A549 (cell line): ENCODE results near the gene TMEM108.

Experiments used
- ESRRA ChIP-seq: fragments of 150-350 bp; IDR thresholded peaks from 2 replicates; pipeline ENCODE4 v1.6.1; 2014; ENCODE audit warnings: mild to moderate bottlenecking, low read length, borderline replicate concordance
- FOXS1 ChIP-seq: fragments of 250-450 bp; sonication (Bioruptor Pico); IDR thresholded peaks from 2 replicates; pipeline ENCODE4 v1.5.0; 2020; ENCODE audit warnings: mild to moderate bottlenecking, moderate library complexity
- HOXB5 ChIP-seq: fragments of 250-450 bp; sonication (Bioruptor Pico); IDR thresholded peaks from 2 replicates; pipeline ENCODE4 v1.5.0; 2020; ENCODE audit warnings: mild to moderate bottlenecking, moderate library complexity
- POLR2A ChIP-seq: IDR thresholded peaks from 2 replicates; pipeline ENCODE4 v1.6.1; 2012; ENCODE audit warnings: mild to moderate bottlenecking, low read length
- RFX5 ChIP-seq: fragments of 450-650 bp; IDR thresholded peaks from 2 replicates; pipeline ENCODE4 v1.7.1; 2014; ENCODE audit warnings: antibody characterized with exemption, mild to moderate bottlenecking, moderate library complexity
- TP53 ChIP-seq: fragments of 250-450 bp; sonication (Bioruptor Pico); IDR thresholded peaks from 2 replicates; pipeline ENCODE4 v1.5.0; 2021; ENCODE audit warnings: mild to moderate bottlenecking, moderate library complexity
- ZFP36 ChIP-seq: fragments of 450-650 bp; IDR thresholded peaks from 2 replicates; pipeline ENCODE4 v1.6.1; 2014; ENCODE audit warnings: borderline replicate concordance; ENCODE audit not compliant: partially characterized antibody
- TF ChIP-seq, protein P1 (sequence below): fragments of >200 bp; sonication (Bioruptor Twin); formaldehyde crosslinking; IDR thresholded peaks from 3 replicates; pipeline ENCODE4 v1.5.1; 2016
- TF ChIP-seq, protein P2 (sequence below): fragments of 200-600 bp; sonication (generic); IDR thresholded peaks from 2 replicates; pipeline ENCODE4 v1.6.1; 2016; ENCODE audit warnings: antibody characterized with exemption, mild to moderate bottlenecking, moderate library complexity

GRCh38 chr3:133106169-133106568 lies 68.0 kb downstream of the TMEM108 start:
- no peak for TF ChIP-seq TP53 (CRISPR knock-in tag)
- TF ChIP-seq HOXB5 = no peak
- TF ChIP-seq, protein P1, sequence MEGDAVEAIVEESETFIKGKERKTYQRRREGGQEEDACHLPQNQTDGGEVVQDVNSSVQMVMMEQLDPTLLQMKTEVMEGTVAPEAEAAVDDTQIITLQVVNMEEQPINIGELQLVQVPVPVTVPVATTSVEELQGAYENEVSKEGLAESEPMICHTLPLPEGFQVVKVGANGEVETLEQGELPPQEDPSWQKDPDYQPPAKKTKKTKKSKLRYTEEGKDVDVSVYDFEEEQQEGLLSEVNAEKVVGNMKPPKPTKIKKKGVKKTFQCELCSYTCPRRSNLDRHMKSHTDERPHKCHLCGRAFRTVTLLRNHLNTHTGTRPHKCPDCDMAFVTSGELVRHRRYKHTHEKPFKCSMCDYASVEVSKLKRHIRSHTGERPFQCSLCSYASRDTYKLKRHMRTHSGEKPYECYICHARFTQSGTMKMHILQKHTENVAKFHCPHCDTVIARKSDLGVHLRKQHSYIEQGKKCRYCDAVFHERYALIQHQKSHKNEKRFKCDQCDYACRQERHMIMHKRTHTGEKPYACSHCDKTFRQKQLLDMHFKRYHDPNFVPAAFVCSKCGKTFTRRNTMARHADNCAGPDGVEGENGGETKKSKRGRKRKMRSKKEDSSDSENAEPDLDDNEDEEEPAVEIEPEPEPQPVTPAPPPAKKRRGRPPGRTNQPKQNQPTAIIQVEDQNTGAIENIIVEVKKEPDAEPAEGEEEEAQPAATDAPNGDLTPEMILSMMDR = no peak
- no peak for TF ChIP-seq POLR2A
- TF ChIP-seq FOXS1 = no peak
- TF ChIP-seq ESRRA = no peak
- TF ChIP-seq, protein P2, sequence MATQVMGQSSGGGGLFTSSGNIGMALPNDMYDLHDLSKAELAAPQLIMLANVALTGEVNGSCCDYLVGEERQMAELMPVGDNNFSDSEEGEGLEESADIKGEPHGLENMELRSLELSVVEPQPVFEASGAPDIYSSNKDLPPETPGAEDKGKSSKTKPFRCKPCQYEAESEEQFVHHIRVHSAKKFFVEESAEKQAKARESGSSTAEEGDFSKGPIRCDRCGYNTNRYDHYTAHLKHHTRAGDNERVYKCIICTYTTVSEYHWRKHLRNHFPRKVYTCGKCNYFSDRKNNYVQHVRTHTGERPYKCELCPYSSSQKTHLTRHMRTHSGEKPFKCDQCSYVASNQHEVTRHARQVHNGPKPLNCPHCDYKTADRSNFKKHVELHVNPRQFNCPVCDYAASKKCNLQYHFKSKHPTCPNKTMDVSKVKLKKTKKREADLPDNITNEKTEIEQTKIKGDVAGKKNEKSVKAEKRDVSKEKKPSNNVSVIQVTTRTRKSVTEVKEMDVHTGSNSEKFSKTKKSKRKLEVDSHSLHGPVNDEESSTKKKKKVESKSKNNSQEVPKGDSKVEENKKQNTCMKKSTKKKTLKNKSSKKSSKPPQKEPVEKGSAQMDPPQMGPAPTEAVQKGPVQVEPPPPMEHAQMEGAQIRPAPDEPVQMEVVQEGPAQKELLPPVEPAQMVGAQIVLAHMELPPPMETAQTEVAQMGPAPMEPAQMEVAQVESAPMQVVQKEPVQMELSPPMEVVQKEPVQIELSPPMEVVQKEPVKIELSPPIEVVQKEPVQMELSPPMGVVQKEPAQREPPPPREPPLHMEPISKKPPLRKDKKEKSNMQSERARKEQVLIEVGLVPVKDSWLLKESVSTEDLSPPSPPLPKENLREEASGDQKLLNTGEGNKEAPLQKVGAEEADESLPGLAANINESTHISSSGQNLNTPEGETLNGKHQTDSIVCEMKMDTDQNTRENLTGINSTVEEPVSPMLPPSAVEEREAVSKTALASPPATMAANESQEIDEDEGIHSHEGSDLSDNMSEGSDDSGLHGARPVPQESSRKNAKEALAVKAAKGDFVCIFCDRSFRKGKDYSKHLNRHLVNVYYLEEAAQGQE = no peak
- TF ChIP-seq RFX5 = no peak
- no peak for TF ChIP-seq ZFP36
